Natural killer cell (primary cell): ENCODE data around the gene ERGIC3. TPM values are rescaled to one million over a fixed set of nuclear protein-coding genes. Genes with fewer than 3 reads are reported as not detected.

Experiments
- ATAC-seq, 3 donors: fragments of 150-1000 bp in 2 of 3; fragments of 200-7000 bp in 1 of 3; cut with Tn5 transposase; 1 replicate in 1 of 3; 2 replicates in 2 of 3; pipeline ENCODE4 v1.10.0; 2021; ENCODE audit warnings: mild to moderate bottlenecking in 2 of 3, moderate library complexity in 2 of 3
- DNase-seq, 2 donors: peaks; one replicate each; pipeline versions ENCODE4 v3.0.0 to v3.0.0-alpha.2; 2013 to 2021; ENCODE audit warnings: mixed read lengths in 1 of 2
- H3K27ac ChIP-seq: one replicate; pipeline ENCODE4 v1.5.1; 2013; ENCODE audit warnings: mild to moderate bottlenecking, low read length
- H3K27me3 ChIP-seq: one replicate; pipeline ENCODE4 v1.6.1; 2013; ENCODE audit warnings: low read length; ENCODE audit not compliant: control insufficient read depth, insufficient read depth
- H3K36me3 ChIP-seq: one replicate; pipeline ENCODE4 v1.6.1; 2013; ENCODE audit warnings: low read length; ENCODE audit not compliant: control insufficient read depth, insufficient read depth
- H3K4me1 ChIP-seq: one replicate; pipeline ENCODE4 v1.6.1; 2013; ENCODE audit warnings: low read length; ENCODE audit not compliant: control insufficient read depth, insufficient read depth
- H3K4me3 ChIP-seq: one replicate; pipeline ENCODE4 v1.5.1; 2013; ENCODE audit warnings: low read length
- H3K9me3 ChIP-seq: one replicate; pipeline ENCODE4 v1.6.1; 2013; ENCODE audit warnings: low read length; ENCODE audit not compliant: control insufficient read depth, insufficient read depth
- H3K27ac Mint-ChIP-seq, 2 donors: one replicate each; pipeline ENCODE4 v1.8.0; 2022; ENCODE audit warnings: mild to moderate bottlenecking in 2 of 2, mixed read lengths in 2 of 2, moderate library complexity in 1 of 2
- H3K27me3 Mint-ChIP-seq, 2 donors: one replicate each; pipeline ENCODE4 v1.8.0; 2022; ENCODE audit warnings: low read depth in 2 of 2, mixed read lengths in 2 of 2
- H3K36me3 Mint-ChIP-seq: one replicate; pipeline ENCODE4 v1.8.0; 2022; ENCODE audit warnings: mixed read lengths
- H3K4me1 Mint-ChIP-seq, 2 donors: one replicate each; pipeline ENCODE4 v1.8.0; 2022; ENCODE audit warnings: mixed read lengths in 2 of 2
- H3K4me3 Mint-ChIP-seq: one replicate; pipeline ENCODE4 v1.8.0; 2022; ENCODE audit warnings: mild to moderate bottlenecking, moderate library complexity, mixed read lengths
- H3K9me3 Mint-ChIP-seq, 2 donors: one replicate each; pipeline ENCODE4 v1.8.0; 2022; ENCODE audit warnings: mixed read lengths in 2 of 2
- WGBS: methylation state at CpG from one replicate; pipeline ENCODE4 v1.1.7; 2013; ENCODE audit warnings: missing lambda C conversion rate; ENCODE audit not compliant: insufficient coverage; 5-methylcytosine and 5-hydroxymethylcytosine counted together
- intact Hi-C: fragments of 100-400 bp; cut with micrococcal nuclease; formaldehyde crosslinking; loops from one replicate; pipeline ENCODE4 v1.14.2; 2022
- total RNA-seq, 4 donors: library from RNA; stranded (reverse); fragments of 120-200 nt in 1 of 4; gene quantifications; one replicate each; pipeline versions ENCODE4 v1.2.3 to v1.2.4, GENCODE V29; 2013 to 2022
- TF ChIP-seq, protein P1 (sequence below): fragments of 200-600 bp; IDR thresholded peaks from one replicate; pipeline ENCODE4 v1.8.0; 2022; ENCODE audit warnings: antibody characterized with exemption

The ERGIC3 gene
- total RNA-seq, 3 donors from 2014 or later (not counting 1 experiment from before 2014, with no cell fraction given): 128 to 130 (median 129) TPM

DNA sequence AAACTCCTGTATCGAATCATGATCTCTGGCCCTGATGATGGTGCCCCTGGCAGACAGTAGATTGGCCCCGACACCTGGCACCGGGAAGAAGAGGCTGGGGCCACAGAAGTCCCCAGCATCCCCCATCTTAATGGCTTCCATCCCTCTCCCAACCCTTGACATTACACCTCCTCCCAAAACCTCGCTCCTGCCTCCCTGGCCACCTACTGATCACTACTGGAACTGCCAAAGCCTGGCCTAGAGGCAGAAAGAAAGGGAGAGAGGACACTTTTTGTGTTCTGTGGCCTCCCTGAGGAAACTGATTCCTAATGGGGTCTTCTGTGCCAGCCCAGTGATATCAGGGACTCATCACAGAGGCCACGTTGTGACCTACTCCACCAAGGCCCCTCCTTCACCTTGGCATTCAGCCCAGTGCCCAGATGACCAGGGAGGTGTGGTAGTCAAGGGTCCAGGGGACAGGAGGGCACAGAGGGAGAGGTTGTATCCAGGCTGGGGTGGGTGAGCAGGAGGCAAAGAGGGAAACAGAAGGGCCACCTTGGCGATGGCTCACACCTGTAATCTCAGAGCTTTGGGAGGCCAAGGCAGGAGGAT lies 18.5 kb upstream of the ERGIC3 start:
- Mint-ChIP-seq H3K4me3 (no peak overlapping the region), H3K27me3 (no peaks in the 10 kb centered on the region), H3K27ac (no peak overlapping the region), H3K36me3 (no peaks in the 10 kb centered on the region), H3K4me1 (no peaks in the 10 kb centered on the region), H3K9me3 (no peaks in the 10 kb centered on the region)
- intact Hi-C loops: loop anchor here (5.0 kb wide), 1 partner anchor 61 kb away; no protein-coding TSS in a partner anchor
- Histone ChIP-seq H3K36me3 (no peaks in the 10 kb centered on the region), H3K27ac (no peak overlapping the region), H3K4me3 (no peak overlapping the region), H3K9me3 (no peaks in the 10 kb centered on the region), H3K4me1 (no peaks in the 10 kb centered on the region), H3K27me3 (no peaks in the 10 kb centered on the region)
- ATAC-seq (peak in 1 of 3 donors; percentile 58), DNase-seq (peak in 1 of 2 donors; percentile 47)
- TF ChIP-seq, protein P1, sequence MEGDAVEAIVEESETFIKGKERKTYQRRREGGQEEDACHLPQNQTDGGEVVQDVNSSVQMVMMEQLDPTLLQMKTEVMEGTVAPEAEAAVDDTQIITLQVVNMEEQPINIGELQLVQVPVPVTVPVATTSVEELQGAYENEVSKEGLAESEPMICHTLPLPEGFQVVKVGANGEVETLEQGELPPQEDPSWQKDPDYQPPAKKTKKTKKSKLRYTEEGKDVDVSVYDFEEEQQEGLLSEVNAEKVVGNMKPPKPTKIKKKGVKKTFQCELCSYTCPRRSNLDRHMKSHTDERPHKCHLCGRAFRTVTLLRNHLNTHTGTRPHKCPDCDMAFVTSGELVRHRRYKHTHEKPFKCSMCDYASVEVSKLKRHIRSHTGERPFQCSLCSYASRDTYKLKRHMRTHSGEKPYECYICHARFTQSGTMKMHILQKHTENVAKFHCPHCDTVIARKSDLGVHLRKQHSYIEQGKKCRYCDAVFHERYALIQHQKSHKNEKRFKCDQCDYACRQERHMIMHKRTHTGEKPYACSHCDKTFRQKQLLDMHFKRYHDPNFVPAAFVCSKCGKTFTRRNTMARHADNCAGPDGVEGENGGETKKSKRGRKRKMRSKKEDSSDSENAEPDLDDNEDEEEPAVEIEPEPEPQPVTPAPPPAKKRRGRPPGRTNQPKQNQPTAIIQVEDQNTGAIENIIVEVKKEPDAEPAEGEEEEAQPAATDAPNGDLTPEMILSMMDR: no peak
- WGBS: 77% methylated on average over 6 of the region's 6 CpGs

DNA sequence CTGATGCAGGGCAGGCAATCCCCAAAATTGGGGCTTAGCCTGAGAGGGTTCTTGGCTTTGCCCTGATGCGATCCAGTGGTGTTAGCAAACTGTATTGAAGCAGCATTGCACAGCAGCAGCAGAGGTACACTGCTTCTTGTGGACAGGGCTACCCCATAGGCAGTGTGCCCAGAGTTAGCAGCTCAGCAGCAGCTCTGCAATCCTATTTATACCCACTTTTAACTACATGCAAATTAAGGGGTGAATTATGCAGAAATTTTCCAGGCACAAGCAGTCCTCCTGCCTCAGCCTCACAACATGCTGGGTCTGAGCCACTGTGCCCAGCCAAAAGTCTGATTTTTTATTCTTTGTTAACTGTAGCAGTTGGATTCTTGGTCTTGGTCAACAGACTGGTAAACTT lies 16.2 kb upstream of the ERGIC3 start:
- TF ChIP-seq, protein P1: no peak
- no peaks in the 10 kb centered on the region for H3K36me3 ChIP-seq
- no peaks in the 10 kb centered on the region for H3K4me1 ChIP-seq
- no peaks in the 10 kb centered on the region for H3K27me3 ChIP-seq
- no peak overlapping the region for H3K4me3 ChIP-seq
- intact Hi-C loops: no loop called here
- DNase-seq (no peak), ATAC-seq (no peak)
- no peak overlapping the region for H3K27ac ChIP-seq
- H3K4me1 Mint-ChIP-seq: no peaks in the 10 kb centered on the region
- no peak overlapping the region for H3K4me3 Mint-ChIP-seq
- no peaks in the 10 kb centered on the region for H3K9me3 Mint-ChIP-seq
- no peaks in the 10 kb centered on the region for H3K36me3 Mint-ChIP-seq
- H3K9me3 ChIP-seq: no peaks in the 10 kb centered on the region
- 100% methylated on average over 1 of the region's 1 CpG for WGBS
- H3K27me3 Mint-ChIP-seq: no peaks in the 10 kb centered on the region
- no peak overlapping the region for H3K27ac Mint-ChIP-seq

DNA sequence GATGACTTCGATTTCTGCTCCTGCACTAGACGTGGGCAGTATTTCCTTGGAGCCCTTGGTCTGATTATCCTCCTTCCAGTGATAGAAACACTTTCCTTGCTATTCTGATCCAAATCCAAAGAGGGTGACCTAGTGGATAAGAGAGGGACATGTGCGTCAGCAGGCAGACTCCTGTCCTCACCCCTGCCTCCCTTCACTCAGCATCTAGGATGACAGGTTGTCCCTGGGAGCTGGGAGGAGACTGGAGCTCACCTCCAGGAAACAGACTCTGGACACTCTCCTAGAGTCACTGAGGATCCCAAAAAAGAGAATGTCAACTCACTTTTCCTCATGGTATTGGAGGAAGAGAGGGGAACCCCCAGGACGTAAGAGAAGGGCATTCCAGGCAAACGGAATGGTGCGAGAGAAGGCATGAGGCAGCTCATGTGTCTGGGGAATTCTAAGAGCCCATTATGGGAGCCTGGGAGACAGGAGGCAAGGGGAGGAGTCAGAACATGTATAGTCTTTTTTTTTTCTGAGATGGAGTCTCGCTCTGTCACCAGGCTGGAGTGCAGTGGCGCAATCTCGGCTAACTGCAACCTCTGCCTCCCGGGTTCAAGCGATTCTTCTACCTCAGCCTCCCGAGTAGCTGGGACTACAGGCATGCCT lies 14.6 kb upstream of the ERGIC3 start:
- intact Hi-C loops: no loop called here
- Histone ChIP-seq H3K27me3 (no peaks in the 10 kb centered on the region), H3K9me3 (no peaks in the 10 kb centered on the region), H3K4me1 (no peaks in the 10 kb centered on the region), H3K27ac (no peak overlapping the region), H3K36me3 (no peaks in the 10 kb centered on the region), H3K4me3 (no peak overlapping the region)
- TF ChIP-seq, protein P1: no peak
- Mint-ChIP-seq H3K27ac (no peak overlapping the region), H3K27me3 (no peaks in the 10 kb centered on the region), H3K4me3 (no peak overlapping the region), H3K36me3 (no peaks in the 10 kb centered on the region), H3K9me3 (no peaks in the 10 kb centered on the region), H3K4me1 (no peaks in the 10 kb centered on the region)
- no peak for ATAC-seq
- no peak for DNase-seq
- WGBS: 92% methylated on average over 12 of the region's 12 CpGs
